Activated CD8-positive, alpha-beta memory T cell treated with anti-CD3 and anti-CD28 coated beads, Interleukin-2, amount 50 U/mL, for 48 hours (primary cell): ENCODE measurements around the gene GPR101.
"Not testable (repeated sequence)": the region's sequence is repeated elsewhere in the genome, so short reads cannot be mapped to it uniquely, and the experiment has no call there.

Experiments
- DNase-seq: peaks from one replicate; pipeline ENCODE4 v3.0.0-alpha.2; 2020

The GPR101 gene

DNA sequence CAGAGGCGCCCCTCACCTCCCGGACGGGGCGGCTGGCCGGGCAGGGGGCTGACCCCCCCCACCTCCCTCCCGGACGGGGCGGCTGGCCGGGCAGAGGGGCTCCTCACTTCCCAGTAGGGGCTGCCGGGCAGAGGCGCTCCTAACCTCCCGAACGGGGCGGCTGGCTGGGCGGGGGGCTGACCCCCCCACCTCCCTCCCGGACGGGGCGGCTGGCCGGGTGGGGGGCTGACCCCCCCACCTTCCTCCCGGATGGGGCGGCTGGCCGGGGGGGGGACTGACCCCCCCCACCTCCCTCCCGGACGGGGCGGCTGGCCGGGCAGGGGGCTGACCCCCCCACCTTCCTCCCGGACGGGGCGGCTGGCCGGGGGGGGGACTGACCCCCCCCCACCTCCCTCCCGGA, 33.6 kb downstream of the GPR101 start:
- DNase-seq, result not testable (repeated sequence)

DNA sequence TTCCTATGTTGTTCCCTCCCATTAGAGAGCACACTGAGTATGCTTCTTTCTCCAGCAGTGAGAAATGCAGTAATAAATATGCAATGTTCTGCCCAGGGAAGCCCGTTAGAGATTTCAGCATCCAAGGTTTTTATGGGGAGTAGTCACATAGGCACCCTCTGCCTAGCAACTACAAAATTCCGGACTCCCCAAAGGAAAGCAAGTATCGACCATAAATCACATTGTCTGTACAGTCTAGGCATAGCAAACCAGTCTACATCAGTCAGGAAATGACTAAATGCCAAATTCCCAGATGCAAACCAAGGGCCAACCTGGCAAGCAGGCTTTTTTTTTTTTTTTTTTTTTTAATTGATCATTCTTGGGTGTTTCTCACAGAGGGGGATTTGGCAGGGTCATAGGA, 34.8 kb downstream of the GPR101 start:
- DNase-seq, result no peak
